GM12878 (cell line): ENCODE data around the gene TTC23. TPM values are rescaled to one million over a fixed set of nuclear protein-coding genes. Genes with fewer than 3 reads are reported as not detected.

Source experiments
- ATAC-seq: fragments of 200-7000 bp; cut with Tn5 transposase; 3 replicates; pipeline ENCODE4 v1.9.1; 2020; ENCODE audit warnings: mild to moderate bottlenecking, moderate library complexity
- BruUV-seq: library from RNA; stranded (reverse); fragments of 400-500 nt; replicated peaks from 2 replicates; lab custom pipeline; 2021; lab: Mats Ljungman, UMichigan
- CTCF ChIA-PET: fragments of 300-600 bp; sonication (Branson Sonifier 250); formaldehyde crosslinking; extraction: SDS; loops from one replicate; lab custom pipeline; 2021; ENCODE audit warnings: inconsistent platforms; lab: Yijun Ruan, JAX
- POLR2A ChIA-PET: fragments of 350-600 bp; formaldehyde crosslinking; extraction: SDS; loops from one replicate; lab custom pipeline; 2021; ENCODE audit warnings: inconsistent platforms; lab: Charles Lee
- RAD21 ChIA-PET: fragments of 300-600 bp; sonication (Branson Sonifier 250); formaldehyde crosslinking; loops from one replicate; lab custom pipeline; 2023; ENCODE audit warnings: antibody characterized with exemption; ENCODE audit not compliant: unreplicated experiment; lab: Charles Lee
- SMC1A ChIA-PET: fragments of 300-600 bp; sonication (Branson Sonifier 250); formaldehyde crosslinking; loops from one replicate; lab custom pipeline; 2023; ENCODE audit not compliant: unreplicated experiment, uncharacterized antibody; lab: Charles Lee
- DNase-seq: peaks from one replicate; pipeline ENCODE4 v3.0.0-alpha.2; 2011; ENCODE audit warnings: low read depth, low spot score
- FAIRE-seq: peaks from 3 replicates; lab custom pipeline; 2011; peaks lifted over from hg19 to GRCh38; lab: Jason Lieb, UNC
- H2AFZ ChIP-seq: 2 replicates; pipeline ENCODE4 v1.6.0; 2011; ENCODE audit warnings: low read depth, low read length, control low read depth; ENCODE audit not compliant: control insufficient read depth
- H3K27ac ChIP-seq: 2 replicates; pipeline ENCODE4 v1.5.1; 2011; ENCODE audit warnings: control low read depth; ENCODE audit not compliant: control insufficient read depth, insufficient read depth
- H3K27me3 ChIP-seq, 2 experiments: replicated peaks in 1 of 2; 2 replicates each; pipeline versions ENCODE4 v1.6.0 to v1.6.1; 2011; ENCODE audit warnings: low read length in 1 of 2; ENCODE audit not compliant: control insufficient read depth in 2 of 2, insufficient read depth in 2 of 2
- H3K36me3 ChIP-seq, 2 experiments: 2 replicates each; pipeline ENCODE4 v1.5.1; 2011; ENCODE audit warnings: low read length in 1 of 2; ENCODE audit not compliant: control insufficient read depth in 2 of 2, insufficient read depth in 2 of 2
- H3K4me1 ChIP-seq: 2 replicates; pipeline ENCODE4 v1.6.1; 2011; ENCODE audit warnings: mild to moderate bottlenecking, low read length, moderate library complexity, mixed read lengths; ENCODE audit not compliant: control insufficient read depth, insufficient read depth
- H3K4me2 ChIP-seq: 2 replicates; pipeline ENCODE4 v1.6.0; 2011; ENCODE audit warnings: control low read depth; ENCODE audit not compliant: control insufficient read depth, insufficient read depth
- H3K4me3 ChIP-seq: fragments of 200-600 bp; sonication (generic); 2 replicates; pipeline ENCODE4 v1.5.1; 2016
- H3K79me2 ChIP-seq: 2 replicates; pipeline ENCODE4 v1.6.0; 2011; ENCODE audit warnings: low read length; ENCODE audit not compliant: control insufficient read depth, insufficient read depth
- H3K9ac ChIP-seq: 2 replicates; pipeline ENCODE4 v1.8.0; 2011; ENCODE audit warnings: low read length, control low read depth, mixed read lengths; ENCODE audit not compliant: control insufficient read depth, insufficient read depth
- H3K9me3 ChIP-seq: replicated peaks from 3 replicates; pipeline ENCODE4 v1.5.1; 2011; ENCODE audit warnings: mild to moderate bottlenecking, low read length; ENCODE audit not compliant: control insufficient read depth, insufficient read depth
- H4K20me1 ChIP-seq: 2 replicates; pipeline ENCODE4 v1.6.0; 2011; ENCODE audit not compliant: control insufficient read depth, insufficient read depth
- BCLAF1 ChIP-seq: fragments of 450-650 bp; IDR thresholded peaks from 2 replicates; pipeline ENCODE4 v1.6.1; 2017; ENCODE audit warnings: antibody characterized with exemption, mild to moderate bottlenecking, moderate library complexity
- BHLHE40 ChIP-seq, 2 experiments: fragments of 450-650 bp in 1 of 2; IDR thresholded peaks; 2 replicates each; pipeline ENCODE4 v1.6.1; 2011 to 2017; ENCODE audit warnings: low read depth in 2 of 2, borderline replicate concordance in 1 of 2, improper control_type of control experiment in 1 of 2, low read length in 1 of 2, mild to moderate bottlenecking in 1 of 2
- CHD2 ChIP-seq: IDR thresholded peaks from 2 replicates; pipeline ENCODE4 v1.6.1; 2011; ENCODE audit warnings: low read depth, low read length, improper control_type of control experiment, borderline replicate concordance
- EP300 ChIP-seq, 2 experiments: fragments of 150-350 bp in 1 of 2; IDR thresholded peaks; 2 replicates each; pipeline ENCODE4 v1.6.1; 2011 to 2012; ENCODE audit warnings: low read depth in 2 of 2, low read length in 2 of 2, borderline replicate concordance in 1 of 2, improper control_type of control experiment in 1 of 2, inconsistent platforms in 1 of 2; ENCODE audit not compliant: control insufficient read depth in 1 of 2
- FOS ChIP-seq: IDR thresholded peaks from 3 replicates; pipeline ENCODE4 v1.6.1; 2011; ENCODE audit warnings: borderline replicate concordance; ENCODE audit not compliant: insufficient read length; ENCODE audit errors: extremely low read depth
- HDGF ChIP-seq: fragments of 450-650 bp; IDR thresholded peaks from 2 replicates; pipeline ENCODE4 v1.6.1; 2016; ENCODE audit warnings: antibody characterized with exemption
- MXI1 ChIP-seq: fragments of 150-350 bp; IDR thresholded peaks from 2 replicates; pipeline ENCODE4 v1.6.1; 2011; ENCODE audit warnings: low read depth, mild to moderate bottlenecking, inconsistent platforms, low read length, improper control_type of control experiment
- NFIC ChIP-seq: IDR thresholded peaks from 2 replicates; pipeline ENCODE4 v1.6.1; 2012; ENCODE audit warnings: low read depth, mild to moderate bottlenecking, inconsistent platforms, low read length, moderate library complexity
- NFYB ChIP-seq: IDR thresholded peaks from 2 replicates; pipeline ENCODE4 v1.6.1; 2011; ENCODE audit warnings: low read depth, mild to moderate bottlenecking, low read length, improper control_type of control experiment, moderate library complexity; ENCODE audit not compliant: insufficient read depth
- NR2C2 ChIP-seq: IDR thresholded peaks from 2 replicates; pipeline ENCODE4 v1.6.1; 2011; ENCODE audit warnings: borderline replicate concordance, low read depth; ENCODE audit not compliant: control insufficient read depth, insufficient read length
- SIX5 ChIP-seq: IDR thresholded peaks from 2 replicates; pipeline ENCODE4 v1.6.1; 2011; ENCODE audit warnings: mild to moderate bottlenecking, low read depth, low read length, moderate library complexity; ENCODE audit not compliant: severe bottlenecking
- SMAD5 ChIP-seq: IDR thresholded peaks from 2 replicates; pipeline ENCODE4 v1.6.1; 2016; ENCODE audit warnings: antibody characterized with exemption, low read depth
- STAT1 ChIP-seq: fragments of 450-650 bp; conservative IDR thresholded peaks from 2 replicates; pipeline ENCODE4 v1.6.1; 2014; ENCODE audit warnings: antibody characterized with exemption, mild to moderate bottlenecking
- ZNF207 ChIP-seq: fragments of 450-650 bp; IDR thresholded peaks from 2 replicates; pipeline ENCODE4 v1.6.1; 2014; ENCODE audit warnings: antibody characterized with exemption, mild to moderate bottlenecking, borderline replicate concordance
- WGBS: methylation state at CpG from one replicate; pipeline ENCODE4 v1.1.6; 2016; ENCODE audit warnings: low lambda C conversion rate; ENCODE audit not compliant: insufficient replicate concordance, insufficient coverage; ENCODE audit errors: missing lambda C conversion rate; 5-methylcytosine and 5-hydroxymethylcytosine counted together
- in situ Hi-C: fragments of 300-500 bp; cut with MboI; formaldehyde crosslinking; loops from 9 replicates; pipeline ENCODE4 v1.14.3; 2018; ENCODE audit warnings: mixed read lengths
- intact Hi-C: fragments of 100-400 bp; cut with micrococcal nuclease; formaldehyde crosslinking; loops from one replicate; pipeline ENCODE4 v1.14.2; 2022; ENCODE audit not compliant: unreplicated experiment
- polyA plus RNA-seq, 11 experiments: library from polyadenylated mRNA; depleted of rRNA in 4 of 11; unstranded in 6 of 11; stranded (reverse) in 5 of 11; fragments of >200 nt; fragmentation: Nextera tagmentation in 4 of 11; fragmentation: Illumina TruSeq in 1 of 11; extraction: Ambion mirVana in 4 of 11; extraction: Trizol in 1 of 11; gene quantifications; 1 replicate in 1 of 11; 2 replicates in 10 of 11; pipeline versions ENCODE4 v1.2.1 to v1.2.3, GENCODE V29; 2011 to 2016; ENCODE audit warnings: inconsistent platforms in 2 of 11, missing spikeins in 2 of 11, low read depth in 1 of 11
- total RNA-seq, 4 experiments: library from RNA; depleted of rRNA in 3 of 4; stranded (reverse); fragments of >200 nt in 3 of 4; fragmentation: Illumina TruSeq in 1 of 4; extraction: Trizol in 1 of 4; gene quantifications; 2 replicates each; pipeline versions ENCODE4 v1.2.1 to v1.2.3, GENCODE V29; 2013 to 2021
- TF ChIP-seq, protein P1 (sequence below): fragments of 450-650 bp; IDR thresholded peaks from 2 replicates; pipeline ENCODE4 v1.6.1; 2017; ENCODE audit warnings: low read depth, mild to moderate bottlenecking, moderate library complexity

Gene TTC23
- total and polyA plus RNA-seq, 10 of the 15 experiments (the other 5 are each of a cell fraction or from before 2014, with no cell fraction given) = 1.2 to 9.0 (median 6.5) TPM

GRCh38 chr15:99126131-99126588, 123.2 kb downstream of the TTC23 start:
- in situ Hi-C loops = no loop called here
- 50% methylated on average over 7 of the region's 7 CpGs for WGBS
- intact Hi-C loops = no loop called here

More at GRCh38 chr15:99126131-99126588, 123.2 kb downstream of the TTC23 start:
- SMC1A ChIA-PET = no interaction called here
- TF ChIP-seq BHLHE40 (IDR thresholded peaks at IDR 0.05; ENCODE audit: borderline replicate concordance in 1 of 2, low read depth in 2 of 2, low read length in 1 of 2) (no peak), NFYB (no peak), NR2C2 (no peak), STAT1 (no peak), EP300 (IDR thresholded peaks at IDR 0.05; ENCODE audit: borderline replicate concordance in 1 of 2, control insufficient read depth in 1 of 2, low read depth in 2 of 2, low read length in 2 of 2) (no peak), CHD2 (no peak), NFIC (no peak), MXI1 (no peak), SMAD5 (no peak), BCLAF1 (no peak), ZNF207 (no peak), FOS (no peak), HDGF (no peak), SIX5 (no peak)
- TF ChIP-seq, protein P1, sequence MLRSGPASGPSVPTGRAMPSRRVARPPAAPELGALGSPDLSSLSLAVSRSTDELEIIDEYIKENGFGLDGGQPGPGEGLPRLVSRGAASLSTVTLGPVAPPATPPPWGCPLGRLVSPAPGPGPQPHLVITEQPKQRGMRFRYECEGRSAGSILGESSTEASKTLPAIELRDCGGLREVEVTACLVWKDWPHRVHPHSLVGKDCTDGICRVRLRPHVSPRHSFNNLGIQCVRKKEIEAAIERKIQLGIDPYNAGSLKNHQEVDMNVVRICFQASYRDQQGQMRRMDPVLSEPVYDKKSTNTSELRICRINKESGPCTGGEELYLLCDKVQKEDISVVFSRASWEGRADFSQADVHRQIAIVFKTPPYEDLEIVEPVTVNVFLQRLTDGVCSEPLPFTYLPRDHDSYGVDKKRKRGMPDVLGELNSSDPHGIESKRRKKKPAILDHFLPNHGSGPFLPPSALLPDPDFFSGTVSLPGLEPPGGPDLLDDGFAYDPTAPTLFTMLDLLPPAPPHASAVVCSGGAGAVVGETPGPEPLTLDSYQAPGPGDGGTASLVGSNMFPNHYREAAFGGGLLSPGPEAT = no peak
- TF ChIP-seq, all 136 proteins: peak for 0
- DNase-seq = no peak
- Histone ChIP-seq H3K4me1 (0 out of 2 replicates have a peak, but pooled peaks cover 3% of the 10 kb centered on the region), H3K9ac (no peak overlapping the region), H3K27me3 (peaks cover 0 to 4% of the 10 kb centered on the region in 2 experiments; a peak in 3 of 4 replicates), H3K27ac (no peak overlapping the region), H3K4me3 (no peak overlapping the region), H3K79me2 (no peaks in the 10 kb centered on the region), H3K9me3 (no peaks in the 10 kb centered on the region), H2AFZ (no peak overlapping the region), H3K36me3 (no peaks in the 10 kb centered on the region), H3K4me2 (no peak overlapping the region), H4K20me1 (no peaks in the 10 kb centered on the region)
- ChIA-PET POLR2A (no interaction called here), RAD21 (no interaction called here), CTCF (no interaction called here)
- no peak for ATAC-seq
- BruUV-seq = no TSS peak
- no peak for FAIRE-seq
